CD4-positive, alpha-beta T cell treated with Interleukin-15 for 4 hours (primary cell): Measurements from ENCODE around the gene F10.
"Not testable (repeated sequence)": the region's sequence is repeated elsewhere in the genome, so short reads cannot be mapped to it uniquely, and the experiment has no call there.

Experiments used
- DNase-seq: peaks from one replicate; pipeline ENCODE4 v3.0.0-alpha.2; 2020; ENCODE audit warnings: low spot score

Gene F10

GRCh38 chr13:113102302-113102701 lies 20.3 kb upstream of the F10 start:
- not testable (repeated sequence) for DNase-seq

DNA sequence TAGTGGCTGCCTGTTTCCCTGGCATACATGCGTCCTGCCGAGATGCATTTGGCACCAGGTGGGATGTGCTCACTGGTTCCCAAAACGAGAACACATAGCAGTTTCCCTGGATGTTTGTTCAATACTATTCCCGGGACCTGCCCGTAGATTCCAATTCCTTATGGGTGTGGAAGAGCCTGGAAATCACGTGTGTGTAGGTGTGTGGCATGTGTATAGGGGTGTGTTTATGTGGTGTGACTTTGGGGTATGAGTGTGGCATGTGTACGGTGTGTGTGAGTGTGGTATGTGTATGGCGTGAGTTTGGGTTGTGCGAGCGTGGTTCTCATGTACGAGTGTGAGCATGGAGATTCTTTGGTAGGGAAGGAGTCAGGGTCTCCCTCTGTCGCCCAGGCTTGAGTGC lies 19.9 kb upstream of the F10 start:
- DNase-seq = no peak

- DNase-seq = no peak
Observed at GRCh38 chr13:113103646-113104045, 19.0 kb upstream of the F10 start.

DNA sequence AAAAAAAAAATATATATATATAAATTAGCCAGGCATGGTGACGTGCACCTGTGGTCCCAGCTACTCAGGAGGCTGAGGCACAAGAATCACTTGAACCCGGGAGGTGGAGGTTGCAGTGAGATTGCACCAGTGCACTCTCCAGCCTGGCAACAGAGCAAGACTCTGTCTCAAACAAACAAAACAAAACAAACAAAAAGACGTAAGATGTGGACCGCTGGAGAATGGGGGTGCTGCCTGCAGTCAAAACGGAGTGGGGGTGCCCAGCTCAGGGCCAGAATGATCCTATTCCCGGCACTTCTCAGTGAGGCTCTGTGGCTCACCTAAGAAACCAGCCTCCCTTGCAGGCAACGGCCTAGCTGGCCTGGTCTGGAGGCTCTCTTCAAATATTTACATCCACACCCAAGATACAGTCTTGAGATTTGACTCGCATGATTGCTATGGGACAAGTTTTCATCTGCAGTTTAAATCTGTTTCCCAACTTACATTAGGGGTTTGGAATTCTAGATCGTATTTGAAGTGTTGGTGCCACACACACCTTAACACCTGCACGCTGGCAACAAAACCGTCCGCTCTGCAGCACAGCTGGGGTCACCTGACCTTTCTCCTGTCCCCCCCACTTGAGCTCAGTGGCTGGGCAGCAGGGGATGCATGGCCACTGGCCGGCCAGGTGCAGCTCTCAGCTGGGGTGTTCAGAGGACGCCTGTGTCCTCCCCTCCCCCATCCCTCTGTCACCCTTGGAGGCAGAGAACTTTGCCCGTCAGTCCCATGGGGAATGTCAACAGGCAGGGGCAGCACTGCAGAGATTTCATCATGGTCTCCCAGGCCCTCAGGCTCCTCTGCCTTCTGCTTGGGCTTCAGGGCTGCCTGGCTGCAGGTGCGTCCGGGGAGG lies 17.3 kb upstream of the F10 start, which contains the start of gene F7:
Gene F7, plus strand, starts transcription at position 760 of the 889 bp plus-strand sequence. Its CDS starts 51 bp downstream, at position 811.
- no peak for DNase-seq

DNA sequence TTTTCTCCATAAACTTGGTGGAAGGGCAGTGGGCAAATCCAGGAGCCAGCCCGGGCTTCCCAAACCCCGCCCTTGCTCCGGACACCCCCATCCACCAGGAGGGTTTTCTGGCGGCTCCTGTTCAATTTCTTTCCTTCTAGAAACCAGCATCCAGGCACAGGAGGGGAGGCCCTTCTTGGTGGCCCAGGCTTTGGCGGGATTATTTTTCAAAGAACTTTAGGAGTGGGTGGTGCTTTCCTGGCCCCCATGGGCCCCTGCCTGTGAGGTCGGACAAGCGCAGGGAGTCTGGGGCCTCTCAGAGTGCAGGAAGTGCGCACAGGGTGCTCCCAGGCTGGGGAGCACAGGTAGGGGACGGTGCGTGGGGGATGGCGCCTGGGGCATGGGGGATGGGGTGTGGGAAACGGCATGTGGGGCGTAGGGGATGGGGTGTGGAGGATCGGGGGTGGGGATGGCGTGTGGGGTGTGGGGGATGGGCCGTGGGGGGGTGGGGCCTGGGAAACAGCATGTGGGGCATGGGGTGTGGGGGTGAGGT lies 16.6 kb upstream of the F10 start:
- no peak for DNase-seq

GRCh38 chr13:113106711-113107351 lies 15.8 kb upstream of the F10 start:
- DNase-seq = no peak

DNA sequence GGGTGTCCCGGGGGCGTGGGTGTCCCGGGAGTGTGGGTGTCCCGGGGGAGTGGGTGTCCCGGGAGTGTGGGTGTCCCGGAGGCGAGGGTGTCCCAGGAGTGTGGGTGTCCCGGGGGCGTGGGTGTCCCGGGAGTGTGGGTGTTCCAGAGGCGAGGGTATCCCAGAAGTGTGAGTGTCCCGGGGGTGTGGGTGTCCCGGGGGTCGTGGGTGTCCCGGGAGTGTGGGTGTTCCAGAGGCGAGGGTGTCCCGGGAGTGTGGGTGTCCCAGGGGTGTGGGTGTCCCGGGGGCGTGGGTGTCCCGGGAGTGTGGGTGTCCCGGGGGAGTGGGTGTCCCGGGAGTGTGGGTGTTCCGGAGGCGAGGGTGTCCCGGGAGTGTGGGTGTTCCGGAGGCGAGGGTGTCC lies 14.1 kb upstream of the F10 start:
- not testable (repeated sequence) for DNase-seq

DNA sequence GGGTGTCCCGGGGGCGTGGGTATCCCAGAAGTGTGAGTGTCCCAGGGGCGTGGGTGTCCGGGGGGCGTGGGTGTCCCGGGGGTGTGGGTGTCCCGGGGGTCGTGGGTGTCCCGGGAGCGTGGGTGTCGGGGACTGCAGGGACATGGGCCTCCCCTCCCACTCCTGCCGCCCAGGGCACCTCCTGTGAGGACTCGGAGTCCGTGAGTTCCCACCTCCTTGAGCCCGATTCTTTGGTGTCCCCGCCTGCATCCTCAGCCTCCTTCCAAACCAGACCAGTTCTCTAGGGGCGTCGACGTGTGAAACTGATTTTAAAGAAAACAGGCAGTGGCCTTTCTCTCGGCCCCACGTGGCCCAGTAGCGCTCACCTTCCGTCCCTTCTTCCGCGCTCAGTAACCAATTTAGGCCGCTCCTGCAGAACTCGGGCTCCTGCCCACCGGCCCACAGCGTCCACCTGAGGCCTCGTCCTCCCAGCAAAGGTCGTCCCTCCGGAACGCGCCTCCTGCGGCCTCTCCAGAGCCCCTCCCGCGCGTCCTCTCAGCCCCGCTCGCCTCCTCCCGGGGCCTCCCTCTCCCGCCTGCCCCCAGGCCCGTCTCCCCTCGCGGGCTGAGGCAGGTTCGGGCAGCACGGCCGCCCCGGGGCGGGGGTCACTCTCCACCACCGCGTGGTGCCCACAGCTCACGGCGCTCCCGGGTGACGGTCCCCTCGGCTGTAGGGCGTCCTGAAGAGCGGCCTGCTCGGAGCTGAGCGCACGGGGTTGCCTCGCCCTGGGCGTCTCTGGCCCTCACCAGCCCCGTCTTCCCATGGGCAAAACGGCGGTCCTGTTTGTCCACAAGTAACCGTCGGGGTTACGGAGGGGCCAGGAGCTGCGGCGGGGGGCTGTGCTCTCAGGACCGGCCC lies 13.2 kb upstream of the F10 start:
- no peak for DNase-seq

GRCh38 chr13:113110048-113110851 lies 12.3 kb upstream of the F10 start:
- peak; percentile 4 for DNase-seq

- DNase-seq = no peak
Observed at GRCh38 chr13:113110852-113111315, 11.7 kb upstream of the F10 start.

- DNase-seq = not testable (repeated sequence)
Observed at GRCh38 chr13:113111821-113112220, 10.8 kb upstream of the F10 start.

GRCh38 chr13:113112475-113112874 lies 10.1 kb upstream of the F10 start:
- DNase-seq = not testable (repeated sequence)

- no peak for DNase-seq
Observed at GRCh38 chr13:113112893-113113845, 9.4 kb upstream of the F10 start.

- no peak for DNase-seq
Observed at GRCh38 chr13:113113846-113114271, 8.7 kb upstream of the F10 start.

DNA sequence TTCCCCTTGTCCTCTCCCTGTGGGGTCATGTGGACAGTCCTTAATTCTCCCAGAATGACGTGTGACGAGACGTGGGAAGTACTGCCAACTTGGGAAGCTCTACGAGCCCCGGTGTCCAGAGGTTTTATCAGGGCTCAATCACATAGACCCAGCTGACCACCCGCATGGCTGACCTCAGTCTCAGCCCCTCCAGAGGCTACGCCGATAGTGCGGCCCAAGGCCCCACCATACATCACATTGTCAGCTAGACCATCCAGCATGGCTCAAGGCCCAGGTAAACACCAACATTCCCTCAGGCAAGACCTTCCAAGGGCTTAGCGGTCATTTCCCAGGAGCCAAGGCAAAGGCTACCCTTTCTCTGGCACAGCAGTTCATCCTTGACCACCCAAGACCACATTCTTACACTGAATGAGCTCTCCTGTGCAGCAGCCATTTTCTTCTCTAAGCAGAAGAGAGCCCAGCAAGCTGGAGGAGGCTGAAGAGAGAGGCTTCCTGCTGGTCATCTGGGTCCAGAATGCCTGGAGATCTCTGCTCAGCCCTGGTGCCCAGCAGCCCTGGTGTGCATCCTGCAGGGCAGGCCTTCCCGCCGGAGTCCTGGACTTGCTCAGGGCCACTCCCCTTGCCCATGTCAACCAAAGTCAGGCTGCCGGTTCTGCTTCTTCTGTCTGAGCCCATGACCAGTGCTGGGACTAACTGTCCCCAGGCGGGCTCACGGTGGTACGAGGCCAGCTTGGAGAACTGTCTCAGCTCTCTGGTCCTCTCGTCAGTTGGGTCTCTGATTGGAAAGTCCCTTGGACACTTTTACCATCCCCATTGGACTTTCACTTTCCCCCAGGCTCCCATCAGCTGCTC lies 7.9 kb upstream of the F10 start:
- no peak for DNase-seq

DNA sequence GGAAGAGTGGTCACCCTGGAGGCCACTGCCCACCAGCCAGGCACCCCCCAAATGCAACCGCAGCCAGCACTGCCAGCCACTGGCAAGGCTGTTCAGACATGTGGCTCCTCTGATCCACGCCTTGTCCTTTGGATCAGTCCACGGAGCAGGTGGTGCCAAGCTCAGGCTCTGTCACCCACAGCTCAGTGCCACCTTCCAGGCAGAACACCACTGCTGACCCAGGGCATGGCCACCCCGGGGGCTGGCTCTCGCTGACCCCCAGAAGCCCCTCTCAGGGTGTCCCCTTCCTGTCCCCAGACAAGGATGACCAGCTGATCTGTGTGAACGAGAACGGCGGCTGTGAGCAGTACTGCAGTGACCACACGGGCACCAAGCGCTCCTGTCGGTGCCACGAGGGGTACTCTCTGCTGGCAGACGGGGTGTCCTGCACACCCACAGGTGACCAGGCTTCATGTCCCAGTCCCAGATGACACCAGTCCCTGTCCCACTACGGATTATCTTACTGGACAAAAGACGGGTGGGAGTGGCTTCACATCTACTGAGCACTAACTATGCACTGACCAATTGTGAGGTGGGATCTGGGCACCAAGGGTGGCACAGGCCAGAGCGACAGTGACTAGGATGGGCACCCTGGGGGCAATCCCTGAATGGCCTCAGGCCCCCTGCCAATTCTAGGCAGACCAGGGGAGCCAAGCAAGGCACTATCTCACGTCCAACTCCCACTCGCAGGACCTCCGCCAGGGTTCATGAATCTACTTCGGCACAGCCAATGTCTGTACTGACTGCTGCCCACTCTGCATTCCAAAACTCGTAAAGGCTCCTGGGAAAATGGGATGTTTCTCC lies 7.0 kb upstream of the F10 start:
- no peak for DNase-seq

- no peak for DNase-seq
Observed at GRCh38 chr13:113116206-113116800, 6.3 kb upstream of the F10 start.

GRCh38 chr13:113116871-113117271 lies 5.7 kb upstream of the F10 start:
- no peak for DNase-seq
